Astrocyte of the spinal cord (primary cell): Measurements from ENCODE around the gene CIT.

Experiments
- DNase-seq: peaks from one replicate; pipeline ENCODE4 v3.0.0; 2011; ENCODE audit warnings: low read depth, low spot score
- H3K4me3 ChIP-seq: 2 replicates; pipeline ENCODE4 v1.5.1; 2011; ENCODE audit warnings: low read depth, mild to moderate bottlenecking, low read length, moderate library complexity
- in situ Hi-C: cut with HindIII; loops from 2 replicates; pipeline ENCODE4 v1.10.0; 2017; ENCODE audit warnings: low sequenced_read_pairs
- TF ChIP-seq, protein P1 (sequence below): IDR thresholded peaks from 2 replicates; pipeline ENCODE4 v1.5.1; 2012; ENCODE audit warnings: low read depth, mild to moderate bottlenecking, low read length, inconsistent platforms

Gene CIT

DNA sequence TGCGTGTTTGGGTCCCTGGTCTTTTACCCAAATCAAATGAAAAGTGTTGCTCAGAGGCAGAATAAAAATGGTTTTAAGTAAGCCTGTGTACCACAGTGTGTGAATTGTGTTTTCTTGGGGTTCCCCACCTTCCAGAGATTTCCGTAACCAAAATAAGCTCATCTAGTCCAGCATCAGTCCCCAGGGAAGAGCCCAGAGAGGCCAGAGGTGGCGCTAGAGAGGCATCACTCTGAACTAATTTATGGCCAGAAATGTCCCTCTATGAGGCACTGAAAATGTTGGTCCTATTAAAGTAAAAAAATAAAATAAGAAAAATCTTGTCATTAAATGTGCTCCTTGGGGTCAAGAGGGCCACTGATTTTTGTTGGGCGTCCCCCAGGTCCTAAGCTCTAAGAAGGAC lies 234.1 kb downstream of the CIT start:
- in situ Hi-C loops, result no loop called here
- DNase-seq, result no peak
- no peak overlapping the region for H3K4me3 ChIP-seq
- TF ChIP-seq, protein P1, sequence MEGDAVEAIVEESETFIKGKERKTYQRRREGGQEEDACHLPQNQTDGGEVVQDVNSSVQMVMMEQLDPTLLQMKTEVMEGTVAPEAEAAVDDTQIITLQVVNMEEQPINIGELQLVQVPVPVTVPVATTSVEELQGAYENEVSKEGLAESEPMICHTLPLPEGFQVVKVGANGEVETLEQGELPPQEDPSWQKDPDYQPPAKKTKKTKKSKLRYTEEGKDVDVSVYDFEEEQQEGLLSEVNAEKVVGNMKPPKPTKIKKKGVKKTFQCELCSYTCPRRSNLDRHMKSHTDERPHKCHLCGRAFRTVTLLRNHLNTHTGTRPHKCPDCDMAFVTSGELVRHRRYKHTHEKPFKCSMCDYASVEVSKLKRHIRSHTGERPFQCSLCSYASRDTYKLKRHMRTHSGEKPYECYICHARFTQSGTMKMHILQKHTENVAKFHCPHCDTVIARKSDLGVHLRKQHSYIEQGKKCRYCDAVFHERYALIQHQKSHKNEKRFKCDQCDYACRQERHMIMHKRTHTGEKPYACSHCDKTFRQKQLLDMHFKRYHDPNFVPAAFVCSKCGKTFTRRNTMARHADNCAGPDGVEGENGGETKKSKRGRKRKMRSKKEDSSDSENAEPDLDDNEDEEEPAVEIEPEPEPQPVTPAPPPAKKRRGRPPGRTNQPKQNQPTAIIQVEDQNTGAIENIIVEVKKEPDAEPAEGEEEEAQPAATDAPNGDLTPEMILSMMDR, result peak; percentile 37
